SIG-M5 treated with dmso at 0.1 percent for 504 hours (cell line): ENCODE data around the gene NVL.
"Not testable (repeated sequence)": the region's sequence is repeated elsewhere in the genome, so short reads cannot be mapped to it uniquely, and the experiment has no call there.

Experiments
- DNase-seq: peaks from one replicate; lab custom pipeline; 2025; ENCODE audit not compliant: unreplicated experiment; lab: John Stamatoyannopoulos, UW

NVL gene

DNA sequence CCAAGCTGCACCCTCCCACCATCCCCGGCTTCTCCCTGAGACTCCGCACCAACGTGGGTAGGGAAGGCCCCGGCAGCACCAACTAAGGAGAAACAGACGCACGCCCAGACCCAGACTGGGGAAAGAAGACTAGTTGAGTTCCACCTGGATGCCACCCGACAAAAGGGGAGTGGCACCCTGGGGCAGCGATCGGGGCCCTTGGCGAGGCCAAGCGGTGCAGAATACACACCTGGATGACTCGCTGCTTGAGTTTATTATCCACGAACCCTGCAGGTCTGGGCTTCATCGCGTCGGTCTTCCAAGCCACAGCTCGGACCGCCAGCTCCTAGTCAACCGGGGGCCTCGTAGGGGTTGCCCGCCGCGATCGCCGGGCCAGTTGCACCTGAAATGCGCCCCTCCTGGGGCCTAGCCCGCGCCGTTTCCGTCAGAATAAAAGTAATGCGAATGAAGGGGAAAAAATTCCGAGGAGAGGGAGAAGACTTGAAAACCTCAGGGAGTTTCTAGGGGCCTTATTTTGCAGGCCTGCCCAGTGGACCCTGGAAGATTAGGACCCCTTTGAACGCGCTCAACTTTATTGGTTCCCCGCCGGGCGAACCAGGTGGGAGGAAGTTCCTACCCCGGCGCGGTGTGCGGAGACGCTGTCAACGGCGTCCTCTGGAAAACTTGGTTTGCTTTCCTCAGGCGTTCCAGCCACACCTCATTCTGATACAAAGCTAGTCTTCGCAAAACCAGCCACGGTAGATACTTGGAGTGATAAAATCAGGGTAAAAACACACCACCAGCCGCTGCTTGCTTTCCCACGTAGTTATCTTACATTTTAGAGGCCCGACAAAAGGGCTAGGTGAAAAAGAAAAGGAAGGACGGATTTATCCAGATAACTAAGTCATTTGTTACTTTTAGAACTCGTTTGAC is at the start of gene NVL:
Gene NVL, minus strand, starts transcription at position 331 of the 912 bp plus-strand sequence. Its CDS starts 45 bp downstream, at position 286.
- peak; percentile 94 for DNase-seq

DNA sequence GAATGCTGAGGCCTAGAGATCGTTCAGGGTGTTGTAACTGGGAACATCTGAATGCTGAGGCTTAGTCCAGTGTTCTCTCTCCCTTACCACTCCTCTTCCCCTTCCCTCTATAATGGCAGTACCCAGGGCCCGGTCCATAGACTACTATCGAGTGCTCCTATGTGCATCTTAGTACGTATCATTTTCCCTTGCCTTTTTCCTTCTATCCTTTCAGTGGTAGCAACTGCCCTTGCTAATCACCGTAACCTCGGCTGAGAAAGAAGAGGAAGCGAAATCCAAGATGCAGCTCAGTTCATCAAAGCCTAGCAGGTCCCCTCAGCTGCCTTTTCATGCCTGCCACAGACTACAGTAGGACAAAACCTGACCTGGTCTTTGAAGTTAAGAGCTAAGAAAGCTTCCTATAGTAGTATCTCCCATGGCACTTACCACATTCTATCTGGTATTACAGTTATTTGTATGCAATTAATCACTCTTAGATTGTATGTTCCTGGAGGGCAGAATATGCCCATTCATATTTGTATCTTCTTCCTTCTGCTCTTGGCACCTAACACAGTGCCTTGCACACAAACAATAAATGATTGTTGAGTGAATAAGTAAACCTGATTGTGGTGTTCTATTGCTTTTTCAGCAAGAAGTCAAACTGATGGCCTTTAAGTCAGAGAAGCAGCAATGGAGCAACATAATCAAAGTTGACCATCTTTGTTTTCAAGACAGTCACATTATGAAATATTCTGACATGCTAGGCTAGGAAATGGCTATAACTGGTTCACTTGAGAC is 49.1 kb upstream of the NVL start:
- DNase-seq: peak; percentile 91

DNA sequence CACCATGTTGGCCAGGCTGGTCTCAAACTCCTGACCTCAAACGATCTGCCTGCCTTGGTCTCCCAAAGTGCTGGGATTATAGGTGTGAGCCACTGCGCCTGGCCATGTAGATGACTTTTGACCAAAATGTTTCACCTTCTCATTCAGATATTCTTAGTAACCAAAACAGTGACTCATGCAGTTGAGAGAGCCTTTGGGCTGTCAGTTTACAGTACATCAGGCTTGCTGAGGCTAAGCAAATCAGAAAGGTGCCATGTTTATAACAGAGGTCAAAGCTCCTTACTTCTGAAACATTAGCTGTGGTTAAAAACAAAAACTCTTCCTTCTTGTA is 47.7 kb upstream of the NVL start:
- DNase-seq: peak; percentile 69

DNA sequence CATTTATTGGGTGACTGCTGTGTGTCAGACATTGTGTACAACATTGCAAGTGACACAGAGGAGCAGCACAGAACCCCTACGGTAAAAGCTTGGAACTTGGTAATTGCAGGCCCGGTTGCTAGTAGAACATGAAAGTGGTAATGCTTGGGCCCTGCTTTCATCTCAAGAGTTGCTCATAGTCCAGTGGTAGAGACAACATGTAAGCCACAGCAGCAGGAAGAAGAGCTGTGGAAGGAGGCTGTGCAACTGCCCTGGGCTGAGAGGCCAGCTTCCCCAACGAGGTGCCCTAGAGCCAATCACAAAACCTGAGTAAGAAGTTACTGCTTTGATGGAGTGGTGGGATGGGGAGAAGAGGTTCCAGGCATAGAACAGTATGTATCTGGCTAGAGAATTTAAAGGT is 45.1 kb upstream of the NVL start:
- no peak for DNase-seq

DNA sequence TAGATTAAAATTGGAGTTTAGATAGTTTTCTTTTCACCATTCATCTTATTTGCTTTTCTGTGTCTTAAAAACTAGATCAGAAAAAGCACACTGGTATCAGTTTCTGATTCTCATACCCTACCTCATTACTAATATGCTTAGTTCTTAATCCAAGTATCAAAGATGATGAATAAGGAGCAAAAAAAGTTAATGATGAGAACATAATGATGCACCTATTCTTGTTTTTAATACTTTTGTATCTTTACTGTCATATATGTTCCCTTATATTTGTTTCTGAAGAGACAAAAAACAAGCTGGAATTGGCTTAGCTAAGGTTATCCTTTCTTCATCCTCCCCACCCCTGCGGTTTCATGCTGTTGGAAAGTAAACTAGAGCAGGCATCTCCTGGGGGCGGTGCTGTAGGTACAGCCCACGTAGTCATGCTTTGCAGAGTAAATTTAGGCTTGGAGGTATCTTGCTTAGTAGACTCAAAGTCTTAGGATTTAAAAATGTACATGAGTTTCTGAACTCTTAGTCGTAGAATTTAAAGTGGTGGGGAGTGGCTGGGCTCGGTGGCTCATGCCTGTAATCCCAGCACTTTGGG is 43.1 kb upstream of the NVL start:
- no peak for DNase-seq

- no peak for DNase-seq
These were observed 38.4 kb upstream of the NVL start for GRCh38 chr1:224368409-224368808.

GRCh38 chr1:224359207-224359606 is 29.2 kb upstream of the NVL start:
- DNase-seq: peak; percentile 49

- DNase-seq: no peak
These were observed 28.3 kb upstream of the NVL start for GRCh38 chr1:224358237-224358636.

- DNase-seq: peak; percentile 96
These were observed 27.7 kb upstream of the NVL start for GRCh38 chr1:224357626-224358124.

DNA sequence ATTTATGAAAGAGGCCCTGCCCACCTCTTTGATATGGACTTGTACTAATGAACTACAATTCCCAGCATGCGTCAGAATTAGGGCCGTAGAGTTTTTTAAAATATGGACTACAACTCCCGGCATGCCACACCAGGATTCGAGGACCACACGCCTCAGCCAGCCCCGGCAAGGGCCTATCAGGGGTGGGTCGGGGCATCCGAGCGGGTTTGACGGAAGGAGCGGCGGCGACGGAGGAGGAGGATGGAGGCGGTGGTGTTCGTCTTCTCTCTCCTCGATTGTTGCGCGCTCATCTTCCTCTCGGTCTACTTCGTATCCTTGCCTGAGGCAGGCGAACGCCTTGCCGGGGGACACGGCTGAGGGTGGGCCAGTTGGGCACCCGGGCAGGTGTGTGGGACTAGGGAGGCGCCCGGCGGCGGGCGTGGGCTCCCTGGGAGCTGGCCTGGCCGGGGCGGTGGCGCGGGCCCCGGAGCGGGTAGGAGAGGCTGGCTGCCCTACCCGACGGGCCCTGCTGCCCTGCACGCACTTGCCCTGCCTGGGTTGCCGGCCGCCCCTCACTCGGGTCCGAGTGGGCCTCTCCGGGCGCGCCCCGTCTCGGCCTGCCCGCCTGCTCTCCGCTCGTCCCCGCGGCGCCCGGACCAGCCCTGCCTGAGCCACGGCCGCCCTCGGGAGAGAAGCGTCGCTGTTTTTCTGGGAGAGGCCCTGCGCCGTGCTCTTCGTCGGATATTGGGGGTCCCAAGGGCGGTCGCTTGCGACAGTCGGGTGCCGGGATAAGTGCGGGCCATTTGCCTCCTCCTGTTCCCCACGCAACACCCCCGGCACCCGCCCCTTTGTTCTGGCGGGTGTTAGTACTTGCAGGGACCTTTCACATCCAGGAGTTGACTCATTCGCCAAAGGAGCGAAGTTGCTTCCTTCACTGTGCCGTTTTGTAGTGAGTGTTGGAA is 27.0 kb upstream of the NVL start, which contains the start of gene CNIH4:
Gene CNIH4, plus strand, starts transcription at position 195 of the 941 bp plus-strand sequence. Its CDS starts 46 bp downstream, at position 241.
- DNase-seq: peak; percentile 99

DNA sequence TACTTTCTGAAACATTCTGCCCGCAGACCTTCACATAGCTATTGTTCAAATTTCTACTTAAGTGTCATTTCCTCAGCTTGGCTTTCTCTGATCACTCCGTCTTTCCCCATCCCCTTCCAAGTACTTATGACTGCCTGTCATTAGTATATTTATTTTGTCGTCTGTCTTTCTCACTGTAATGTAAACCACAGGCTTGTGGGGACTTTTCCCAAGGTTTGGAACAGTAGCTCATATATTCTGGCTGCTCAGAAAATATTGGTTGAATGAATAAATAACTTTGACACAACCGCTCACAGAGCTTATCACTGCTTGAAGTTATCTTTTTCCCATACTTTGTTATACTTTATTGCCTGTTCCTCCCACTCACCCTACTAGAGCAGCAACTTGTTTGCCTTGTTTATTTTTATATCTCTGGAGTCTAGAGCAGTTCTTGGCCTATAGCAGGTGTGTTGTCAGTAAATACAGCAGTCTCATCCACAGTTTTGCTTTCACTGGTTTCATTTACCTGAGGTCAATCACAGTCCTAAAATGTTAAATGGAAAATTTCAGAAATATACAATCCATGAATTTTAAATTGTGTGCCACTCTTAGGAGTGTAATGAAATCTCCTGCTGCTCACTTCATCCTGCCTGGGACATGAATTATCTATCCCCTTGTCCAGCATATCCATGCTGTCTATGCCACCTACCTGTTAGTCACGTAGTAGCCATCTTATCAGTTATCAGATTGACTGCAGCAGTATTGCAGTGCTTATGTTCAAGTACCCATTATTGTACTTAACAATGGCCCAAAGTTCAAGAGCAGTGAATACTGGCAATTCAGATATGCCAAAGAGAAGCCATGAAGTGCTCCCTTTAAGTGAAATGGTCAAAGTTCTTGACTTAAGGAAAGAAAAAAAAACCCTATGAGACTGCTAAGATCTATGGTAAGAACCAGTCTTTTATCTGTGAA is 24.3 kb upstream of the NVL start:
- no peak for DNase-seq

DNA sequence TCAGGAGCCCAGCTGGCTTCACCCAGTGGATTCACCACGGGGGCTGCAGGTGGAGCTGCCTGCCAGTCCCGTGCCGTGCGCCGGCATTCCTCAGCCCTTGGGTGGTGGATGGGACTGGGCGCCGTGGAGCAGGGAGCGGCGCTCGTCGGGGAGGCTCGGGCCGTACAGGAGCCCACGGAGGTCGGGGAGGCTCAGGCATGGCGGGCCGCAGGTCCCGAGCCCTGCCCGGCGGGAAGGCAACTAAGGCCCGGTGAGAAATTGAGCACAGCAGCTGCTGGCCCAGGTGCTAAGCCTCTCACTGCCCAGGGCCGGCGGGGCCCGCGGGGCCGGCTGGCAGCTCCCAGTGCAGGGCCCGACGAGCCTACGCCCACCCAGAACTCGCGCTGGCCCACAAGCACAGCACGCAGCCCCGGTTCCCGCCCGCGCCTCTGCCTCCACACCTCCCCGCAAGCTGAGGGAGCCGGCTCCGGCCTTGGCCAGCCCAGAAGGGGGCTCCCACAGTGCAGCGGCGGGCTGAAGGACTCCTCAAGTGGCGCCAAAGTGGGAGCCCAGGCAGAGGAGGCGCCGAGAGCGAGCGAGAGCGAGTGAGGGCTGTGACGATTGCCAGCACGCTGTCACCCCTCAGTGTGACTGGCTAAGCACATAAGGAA is 22.6 kb upstream of the NVL start:
- DNase-seq: not testable (repeated sequence)

GRCh38 chr1:224349716-224350115 is 19.7 kb upstream of the NVL start:
- not testable (repeated sequence) for DNase-seq

GRCh38 chr1:224348137-224348536 is 18.2 kb upstream of the NVL start:
- DNase-seq: no peak

DNA sequence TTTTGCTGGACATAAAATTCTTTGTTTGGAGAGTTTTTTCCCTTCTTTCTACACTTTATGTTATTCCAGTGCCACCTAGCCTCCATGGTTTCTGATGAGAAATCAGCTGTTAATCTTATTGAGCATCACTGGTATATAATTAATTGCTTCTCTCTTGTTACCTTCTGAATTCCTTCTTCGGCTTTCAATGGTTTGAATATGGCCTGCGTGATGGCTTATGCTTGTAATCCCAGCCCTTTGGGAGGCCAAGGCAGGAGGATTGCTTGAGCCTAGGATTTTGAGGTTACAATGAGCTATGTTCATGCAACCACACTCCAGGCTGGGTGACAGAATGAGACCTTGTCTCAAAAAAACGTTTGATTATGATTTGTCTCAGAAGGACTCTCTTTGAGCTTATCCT is 13.7 kb upstream of the NVL start:
- DNase-seq: no peak

DNA sequence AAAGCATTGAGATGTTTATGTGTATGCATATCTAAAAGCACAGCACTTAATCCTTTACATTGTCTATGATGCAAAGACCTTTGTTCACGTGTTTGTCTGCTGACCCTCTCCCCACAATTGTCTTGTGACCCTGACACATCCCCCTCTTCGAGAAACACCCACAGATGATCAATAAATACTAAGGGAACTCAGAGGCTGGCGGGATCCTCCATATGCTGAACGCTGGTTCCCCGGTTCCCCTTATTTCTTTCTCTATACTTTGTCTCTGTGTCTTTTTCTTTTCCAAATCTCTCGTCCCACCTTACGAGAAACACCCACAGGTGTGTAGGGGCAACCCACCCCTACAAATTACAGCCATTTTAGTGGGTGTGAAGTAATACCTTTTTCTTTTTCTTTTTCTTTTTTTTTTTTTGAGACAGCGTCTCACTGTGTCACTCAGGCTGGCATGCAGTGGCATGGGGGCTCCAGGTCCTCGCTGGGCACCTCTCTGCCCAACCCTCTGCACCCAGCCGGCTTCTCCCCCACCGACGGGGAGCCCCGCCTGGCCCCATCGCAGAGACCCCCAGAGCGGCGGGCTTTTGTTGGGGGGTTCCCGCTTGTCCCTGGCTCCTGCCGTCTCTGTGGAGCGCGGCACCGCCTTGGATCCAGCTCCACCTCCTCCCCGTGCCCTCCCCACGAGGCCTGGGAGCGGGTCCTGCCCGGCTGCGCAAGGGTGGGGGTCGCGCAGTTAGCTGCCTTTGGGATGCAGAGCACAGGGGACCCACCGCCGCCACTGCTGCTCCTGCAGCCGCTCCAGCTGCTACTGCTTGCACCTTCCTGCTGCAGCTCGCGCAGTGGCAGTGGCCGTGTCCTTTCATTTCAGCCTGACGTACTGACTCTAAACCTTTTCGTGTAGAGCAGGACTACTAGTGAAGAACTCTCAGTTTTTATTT is 10.7 kb upstream of the NVL start:
- DNase-seq: not testable (repeated sequence)

- DNase-seq: no peak
These were observed 9.6 kb upstream of the NVL start for GRCh38 chr1:224339442-224340033.
